H9 (cell line): Measurements from ENCODE around the gene KCNIP1. TPM values are rescaled to one million over a fixed set of nuclear protein-coding genes. Genes with fewer than 3 reads are reported as not detected.

Source experiments
- DNase-seq: peaks from one replicate; pipeline ENCODE4 v3.0.0-alpha.2; 2017
- H2AFZ ChIP-seq: one replicate; pipeline ENCODE4 v1.6.1; 2013; ENCODE audit warnings: mild to moderate bottlenecking, low read length, control low read depth, moderate library complexity
- H2AK5ac ChIP-seq: 2 replicates; pipeline ENCODE4 v1.6.1; 2013; ENCODE audit warnings: low read length, control low read depth, mixed read lengths; ENCODE audit not compliant: insufficient read length
- H2BK120ac ChIP-seq: one replicate; pipeline ENCODE4 v1.6.1; 2013; ENCODE audit warnings: low read depth, mild to moderate bottlenecking, low read length, control low read depth, inconsistent platforms; ENCODE audit not compliant: poor library complexity, severe bottlenecking
- H2BK12ac ChIP-seq: 2 replicates; pipeline ENCODE4 v1.6.1; 2013; ENCODE audit warnings: low read length, control low read depth, mixed read lengths, low read depth; ENCODE audit not compliant: insufficient read length
- H2BK15ac ChIP-seq: 2 replicates; pipeline ENCODE4 v1.6.1; 2013; ENCODE audit warnings: low read depth, low read length, control low read depth
- H2BK20ac ChIP-seq: one replicate; pipeline ENCODE4 v1.6.1; 2013; ENCODE audit warnings: low read depth, mild to moderate bottlenecking, low read length, control low read depth, inconsistent platforms; ENCODE audit not compliant: poor library complexity, severe bottlenecking
- H2BK5ac ChIP-seq: 2 replicates; pipeline ENCODE4 v1.6.1; 2013; ENCODE audit warnings: low read length, control low read depth, mixed read lengths; ENCODE audit not compliant: insufficient read length
- H3K14ac ChIP-seq: 2 replicates; pipeline ENCODE4 v1.6.1; 2013; ENCODE audit warnings: low read length, control low read depth; ENCODE audit not compliant: insufficient read depth
- H3K18ac ChIP-seq: 2 replicates; pipeline ENCODE4 v1.6.1; 2013; ENCODE audit warnings: low read depth, mild to moderate bottlenecking, mixed read lengths, low read length, control low read depth; ENCODE audit not compliant: insufficient read length
- H3K23ac ChIP-seq: 2 replicates; pipeline ENCODE4 v1.6.1; 2013; ENCODE audit warnings: low read length, control low read depth, mixed read lengths, low read depth; ENCODE audit not compliant: insufficient read length
- H3K23me2 ChIP-seq: 2 replicates; pipeline ENCODE4 v1.6.1; 2013; ENCODE audit warnings: low read depth, mild to moderate bottlenecking, mixed read lengths, low read length, control low read depth; ENCODE audit not compliant: insufficient read length, poor library complexity, severe bottlenecking
- H3K27ac ChIP-seq: 2 replicates; pipeline ENCODE4 v1.5.1; 2013; ENCODE audit warnings: low read length, control low read depth, mixed read lengths, low read depth; ENCODE audit not compliant: insufficient read length
- H3K27me3 ChIP-seq: 2 replicates; pipeline ENCODE4 v1.6.1; 2013; ENCODE audit warnings: low read length, control low read depth, inconsistent platforms; ENCODE audit not compliant: insufficient read depth
- H3K4ac ChIP-seq: 2 replicates; pipeline ENCODE4 v1.6.1; 2013; ENCODE audit warnings: low read depth, mild to moderate bottlenecking, control low read depth, inconsistent platforms, low read length, moderate library complexity
- H3K4me1 ChIP-seq: 2 replicates; pipeline ENCODE4 v1.6.1; 2013; ENCODE audit warnings: low read length, control low read depth, inconsistent platforms; ENCODE audit not compliant: insufficient read depth
- H3K4me2 ChIP-seq: 2 replicates; pipeline ENCODE4 v1.6.1; 2013; ENCODE audit warnings: low read length, control low read depth, mixed read lengths; ENCODE audit not compliant: insufficient read length, insufficient read depth
- H3K56ac ChIP-seq: 2 replicates; pipeline ENCODE4 v1.6.1; 2013; ENCODE audit warnings: low read depth, mild to moderate bottlenecking, mixed read lengths, low read length, control low read depth; ENCODE audit not compliant: insufficient read length
- H3K79me1 ChIP-seq: 2 replicates; pipeline ENCODE4 v1.6.1; 2013; ENCODE audit warnings: low read depth, mild to moderate bottlenecking, moderate library complexity, low read length, control low read depth, inconsistent platforms; ENCODE audit not compliant: insufficient read depth, poor library complexity, severe bottlenecking
- H3K79me2 ChIP-seq: 2 replicates; pipeline ENCODE4 v1.6.1; 2013; ENCODE audit warnings: low read length, control low read depth, inconsistent platforms; ENCODE audit not compliant: insufficient read depth
- H3K9ac ChIP-seq: 2 replicates; pipeline ENCODE4 v1.6.1; 2013; ENCODE audit warnings: low read length, control low read depth, mixed read lengths; ENCODE audit not compliant: insufficient read length; ENCODE audit errors: extremely low read depth
- H3K9me3 ChIP-seq: one replicate; pipeline ENCODE4 v1.6.1; 2013; ENCODE audit warnings: low read depth, low read length, inconsistent platforms; ENCODE audit not compliant: control insufficient read depth
- H3T11ph ChIP-seq: one replicate; pipeline ENCODE4 v1.6.1; 2013; ENCODE audit warnings: mild to moderate bottlenecking, low read length, control low read depth, inconsistent platforms
- H4K20me1 ChIP-seq: one replicate; pipeline ENCODE4 v1.6.1; 2013; ENCODE audit not compliant: control insufficient read depth, insufficient read length, insufficient read depth
- H4K5ac ChIP-seq: 2 replicates; pipeline ENCODE4 v1.6.1; 2013; ENCODE audit warnings: low read depth, mild to moderate bottlenecking, mixed read lengths, low read length, control low read depth; ENCODE audit not compliant: insufficient read length
- H4K8ac ChIP-seq: replicated peaks from 2 replicates; pipeline ENCODE4 v1.6.1; 2013; ENCODE audit warnings: low read length, control low read depth, mixed read lengths, low read depth; ENCODE audit not compliant: insufficient read length
- H4K91ac ChIP-seq: 2 replicates; pipeline ENCODE4 v1.6.1; 2013; ENCODE audit warnings: low read depth, mild to moderate bottlenecking, moderate library complexity, mixed read lengths, low read length, control low read depth; ENCODE audit not compliant: insufficient read length
- H3K27ac Mint-ChIP-seq, 3 experiments: 2 replicates in 2 of 3; 3 replicates in 1 of 3; pipeline ENCODE4 v1.8.0; 2020 to 2021; ENCODE audit warnings: mixed read lengths in 3 of 3, mild to moderate bottlenecking in 1 of 3, moderate library complexity in 1 of 3
- H3K27me3 Mint-ChIP-seq: 2 replicates; pipeline ENCODE4 v1.8.0; 2021; ENCODE audit warnings: low read depth, mild to moderate bottlenecking, moderate library complexity, mixed read lengths
- H3K36me3 Mint-ChIP-seq, 3 experiments: 2 replicates in 2 of 3; 3 replicates in 1 of 3; pipeline ENCODE4 v1.8.0; 2020 to 2021; ENCODE audit warnings: low read depth in 3 of 3, mixed read lengths in 3 of 3; ENCODE audit not compliant: insufficient read depth in 1 of 3
- H3K4me1 Mint-ChIP-seq, 2 experiments: 2 replicates each; pipeline ENCODE4 v1.8.0; 2020; ENCODE audit warnings: mixed read lengths in 2 of 2
- H3K4me3 Mint-ChIP-seq, 2 experiments: 2 replicates in 1 of 2; 3 replicates in 1 of 2; pipeline ENCODE4 v1.8.0; 2020 to 2021; ENCODE audit warnings: mild to moderate bottlenecking in 2 of 2, mixed read lengths in 2 of 2, moderate library complexity in 1 of 2
- H3K9me3 Mint-ChIP-seq, 2 experiments: 2 replicates in 1 of 2; 3 replicates in 1 of 2; pipeline ENCODE4 v1.8.0; 2020; ENCODE audit warnings: mild to moderate bottlenecking in 2 of 2, mixed read lengths in 2 of 2, moderate library complexity in 1 of 2
- WGBS: extraction: QIAGEN DNeasy Blood & Tissue Kit; methylation state at CpG from one replicate; pipeline ENCODE4 v1.1.7; 2013; ENCODE audit warnings: missing lambda C conversion rate, low lambda C conversion rate, mixed read lengths; ENCODE audit not compliant: insufficient read length; ENCODE audit errors: extremely low coverage; 5-methylcytosine and 5-hydroxymethylcytosine counted together
- total RNA-seq: library from RNA; stranded (reverse); gene quantifications from 2 replicates; pipeline ENCODE4 v1.2.1, GENCODE V29; 2021
- TF ChIP-seq, protein P1 (sequence below): fragments of 200-600 bp; sonication (generic); conservative IDR thresholded peaks from 3 replicates; pipeline ENCODE4 v1.8.0; 2021; ENCODE audit warnings: antibody characterized with exemption, mild to moderate bottlenecking

KCNIP1 gene
- total RNA-seq, 1 experiment from 2014 or later, result 0.63 TPM

DNA sequence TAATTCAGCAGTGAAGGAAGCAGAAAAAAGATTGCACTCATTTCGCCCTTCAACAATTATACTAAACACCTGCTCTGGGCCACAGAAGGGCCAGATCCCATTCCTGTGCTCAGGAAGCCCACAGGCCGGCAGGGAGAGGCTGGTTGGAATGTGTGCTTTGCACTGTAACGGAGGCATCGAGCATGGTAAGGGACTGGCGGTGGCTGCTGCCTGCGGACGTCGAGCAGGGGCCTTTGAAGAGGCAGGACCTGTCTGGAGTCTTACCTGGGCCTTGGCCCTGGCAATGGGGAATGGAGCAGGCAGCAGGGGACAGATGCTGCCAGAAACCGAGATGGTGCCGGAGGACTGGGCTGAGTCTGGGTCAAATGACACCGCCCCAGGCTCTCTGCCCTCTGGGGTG lies 97.8 kb downstream of the KCNIP1 start:
- Histone ChIP-seq H3K23me2 (no peaks in the 10 kb centered on the region), H3K9me3 (no peaks in the 10 kb centered on the region), H3K56ac (no peak overlapping the region), H2BK15ac (no peak overlapping the region), H3K18ac (no peak overlapping the region), H3K79me2 (no peaks in the 10 kb centered on the region), H3K9ac (no peak overlapping the region), H4K91ac (no peak overlapping the region), H2BK12ac (no peak overlapping the region), H3K4me2 (no peak overlapping the region), H3K23ac (no peak overlapping the region), H4K8ac (no peak overlapping the region), H3K79me1 (no peaks in the 10 kb centered on the region), H3K27ac (no peak overlapping the region), H3K14ac (no peak overlapping the region), H2BK5ac (no peak overlapping the region), H3T11ph (no peak overlapping the region), H2AFZ (no peak overlapping the region), H3K27me3 (no peaks in the 10 kb centered on the region), H4K5ac (no peak overlapping the region), H3K4ac (no peak overlapping the region), H2BK120ac (no peak overlapping the region), H3K4me1 (0 out of 2 replicates have a peak, but pooled peaks cover 6% of the 10 kb centered on the region), H4K20me1 (no peaks in the 10 kb centered on the region), H2BK20ac (no peak overlapping the region), H2AK5ac (no peak overlapping the region)
- Mint-ChIP-seq H3K27ac (no peak overlapping the region), H3K4me3 (no peak overlapping the region), H3K4me1 (peaks cover 8 to 12% of the 10 kb centered on the region in 2 experiments), H3K27me3 (peaks cover 17% of the 10 kb centered on the region), H3K36me3 (no peaks in the 10 kb centered on the region; a peak in 1 of 7 replicates), H3K9me3 (no peaks in the 10 kb centered on the region)
- DNase-seq, result no peak
- TF ChIP-seq, protein P1, sequence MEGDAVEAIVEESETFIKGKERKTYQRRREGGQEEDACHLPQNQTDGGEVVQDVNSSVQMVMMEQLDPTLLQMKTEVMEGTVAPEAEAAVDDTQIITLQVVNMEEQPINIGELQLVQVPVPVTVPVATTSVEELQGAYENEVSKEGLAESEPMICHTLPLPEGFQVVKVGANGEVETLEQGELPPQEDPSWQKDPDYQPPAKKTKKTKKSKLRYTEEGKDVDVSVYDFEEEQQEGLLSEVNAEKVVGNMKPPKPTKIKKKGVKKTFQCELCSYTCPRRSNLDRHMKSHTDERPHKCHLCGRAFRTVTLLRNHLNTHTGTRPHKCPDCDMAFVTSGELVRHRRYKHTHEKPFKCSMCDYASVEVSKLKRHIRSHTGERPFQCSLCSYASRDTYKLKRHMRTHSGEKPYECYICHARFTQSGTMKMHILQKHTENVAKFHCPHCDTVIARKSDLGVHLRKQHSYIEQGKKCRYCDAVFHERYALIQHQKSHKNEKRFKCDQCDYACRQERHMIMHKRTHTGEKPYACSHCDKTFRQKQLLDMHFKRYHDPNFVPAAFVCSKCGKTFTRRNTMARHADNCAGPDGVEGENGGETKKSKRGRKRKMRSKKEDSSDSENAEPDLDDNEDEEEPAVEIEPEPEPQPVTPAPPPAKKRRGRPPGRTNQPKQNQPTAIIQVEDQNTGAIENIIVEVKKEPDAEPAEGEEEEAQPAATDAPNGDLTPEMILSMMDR, result no peak
- no CpG with 5 or more reads among the region's 11 CpGs for WGBS
